Suprapubic skin (tissue), 3 donors: Measurements from ENCODE around the gene SLC44A2.

Source experiments
- EP300 ChIP-seq: sonication (generic); formaldehyde crosslinking; IDR thresholded peaks from one replicate; pipeline ENCODE4 v1.6.1; 2017; ENCODE audit warnings: antibody characterized with exemption
- POLR2A ChIP-seq, 2 donors: fragments of 450-650 bp; IDR thresholded peaks; one replicate each; pipeline ENCODE4 v1.6.1; 2017; ENCODE audit warnings: antibody characterized with exemption in 2 of 2, mild to moderate bottlenecking in 2 of 2, moderate library complexity in 2 of 2
- TF ChIP-seq, protein P1 (sequence below), 2 donors: fragments of 200-600 bp in 1 of 2; fragments of 450-650 bp in 1 of 2; sonication (generic) in 1 of 2; IDR thresholded peaks; one replicate each; pipeline ENCODE4 v1.5.1; 2016 to 2019; ENCODE audit warnings: antibody characterized with exemption in 2 of 2, mild to moderate bottlenecking in 1 of 2, moderate library complexity in 1 of 2

DNA sequence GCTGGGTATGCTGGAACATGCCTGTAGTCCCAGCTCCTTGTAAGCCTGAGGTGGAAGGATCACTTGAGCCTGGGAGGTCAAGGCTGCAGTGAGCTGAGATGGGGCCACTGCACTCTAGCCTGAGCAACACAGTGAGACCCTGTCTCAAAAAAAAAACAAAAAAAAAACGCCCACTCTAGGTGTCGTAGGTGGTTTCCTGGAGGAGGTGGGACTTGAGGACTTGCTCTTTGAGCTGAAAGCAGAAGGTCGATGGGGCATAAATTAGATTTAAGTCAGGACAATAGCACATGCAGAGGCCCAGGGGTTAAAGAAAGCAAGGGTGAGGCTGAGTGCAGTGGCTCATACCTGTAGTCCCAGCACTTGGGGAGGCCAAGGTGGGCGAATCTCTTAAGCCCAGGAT is 15.9 kb downstream of the SLC44A2 start:
- TF ChIP-seq, protein P1, sequence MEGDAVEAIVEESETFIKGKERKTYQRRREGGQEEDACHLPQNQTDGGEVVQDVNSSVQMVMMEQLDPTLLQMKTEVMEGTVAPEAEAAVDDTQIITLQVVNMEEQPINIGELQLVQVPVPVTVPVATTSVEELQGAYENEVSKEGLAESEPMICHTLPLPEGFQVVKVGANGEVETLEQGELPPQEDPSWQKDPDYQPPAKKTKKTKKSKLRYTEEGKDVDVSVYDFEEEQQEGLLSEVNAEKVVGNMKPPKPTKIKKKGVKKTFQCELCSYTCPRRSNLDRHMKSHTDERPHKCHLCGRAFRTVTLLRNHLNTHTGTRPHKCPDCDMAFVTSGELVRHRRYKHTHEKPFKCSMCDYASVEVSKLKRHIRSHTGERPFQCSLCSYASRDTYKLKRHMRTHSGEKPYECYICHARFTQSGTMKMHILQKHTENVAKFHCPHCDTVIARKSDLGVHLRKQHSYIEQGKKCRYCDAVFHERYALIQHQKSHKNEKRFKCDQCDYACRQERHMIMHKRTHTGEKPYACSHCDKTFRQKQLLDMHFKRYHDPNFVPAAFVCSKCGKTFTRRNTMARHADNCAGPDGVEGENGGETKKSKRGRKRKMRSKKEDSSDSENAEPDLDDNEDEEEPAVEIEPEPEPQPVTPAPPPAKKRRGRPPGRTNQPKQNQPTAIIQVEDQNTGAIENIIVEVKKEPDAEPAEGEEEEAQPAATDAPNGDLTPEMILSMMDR (IDR thresholded peaks at IDR 0.05), result no peak
- no peak for TF ChIP-seq POLR2A (IDR thresholded peaks at IDR 0.05)
- TF ChIP-seq EP300, result no peak
